H1 (cell line): ENCODE measurements around the gene KIAA1671. TPM values are rescaled to one million over a fixed set of nuclear protein-coding genes. Genes with fewer than 3 reads are reported as not detected.

ENCODE experiments used
- NANOG ChIP-seq: IDR thresholded peaks from 2 replicates; pipeline ENCODE4 v1.6.1; 2011; ENCODE audit warnings: low read length, low read depth, mild to moderate bottlenecking, inconsistent platforms; ENCODE audit not compliant: insufficient read depth, poor library complexity, severe bottlenecking
- SIX5 ChIP-seq: IDR thresholded peaks from 2 replicates; pipeline ENCODE4 v1.6.1; 2011; ENCODE audit warnings: mild to moderate bottlenecking, low read depth, low read length
- SP2 ChIP-seq: IDR thresholded peaks from 2 replicates; pipeline ENCODE4 v1.6.1; 2012; ENCODE audit warnings: mild to moderate bottlenecking, low read length, inconsistent platforms
- TBP ChIP-seq: IDR thresholded peaks from 2 replicates; pipeline ENCODE4 v1.6.1; 2011; ENCODE audit warnings: low read depth, low read length, improper control_type of control experiment
- polyA plus RNA-seq, 7 experiments: library from polyadenylated mRNA; depleted of rRNA in 3 of 7; stranded (reverse) in 5 of 7; unstranded in 2 of 7; fragments of >200 nt in 5 of 7; fragments of 200-250 nt in 2 of 7; gene quantifications; 1 replicate in 5 of 7; 2 replicates in 1 of 7; 4 replicates in 1 of 7; pipeline versions ENCODE4 v1.2.1 to v1.2.3, GENCODE V29; 2011 to 2013; ENCODE audit warnings: missing spikeins in 2 of 7, mixed read lengths in 2 of 7
- total RNA-seq: library from RNA; stranded (reverse); fragmentation: NEBNext Ultra II Directional; extraction: Animal tissue kit (Norgen Biotek cat#: 25700); gene quantifications from 2 replicates; pipeline ENCODE4 v1.2.1, GENCODE V29; 2021
- TF ChIP-seq, protein P1 (sequence below), 3 experiments: IDR thresholded peaks; 1 replicate in 2 of 3; 2 replicates in 1 of 3; pipeline versions ENCODE4 v1.5.1 to v1.6.1; 2011; ENCODE audit warnings: low read length in 3 of 3, mild to moderate bottlenecking in 3 of 3, inconsistent platforms in 2 of 3, low read depth in 1 of 3, moderate library complexity in 1 of 3; ENCODE audit not compliant: insufficient read depth in 1 of 3; ENCODE audit errors: control extremely low read depth in 1 of 3

Gene KIAA1671
- total and polyA plus RNA-seq, 2 of the 8 experiments (the other 6 are each of a cell fraction or from before 2014, with no cell fraction given): 6.4 to 23.9 TPM

GRCh38 chr22:25032066-25032465 lies 79.5 kb downstream of the KIAA1671 start (continued):
- TF ChIP-seq NANOG: no peak
- TF ChIP-seq SIX5: no peak
- TF ChIP-seq, protein P1, sequence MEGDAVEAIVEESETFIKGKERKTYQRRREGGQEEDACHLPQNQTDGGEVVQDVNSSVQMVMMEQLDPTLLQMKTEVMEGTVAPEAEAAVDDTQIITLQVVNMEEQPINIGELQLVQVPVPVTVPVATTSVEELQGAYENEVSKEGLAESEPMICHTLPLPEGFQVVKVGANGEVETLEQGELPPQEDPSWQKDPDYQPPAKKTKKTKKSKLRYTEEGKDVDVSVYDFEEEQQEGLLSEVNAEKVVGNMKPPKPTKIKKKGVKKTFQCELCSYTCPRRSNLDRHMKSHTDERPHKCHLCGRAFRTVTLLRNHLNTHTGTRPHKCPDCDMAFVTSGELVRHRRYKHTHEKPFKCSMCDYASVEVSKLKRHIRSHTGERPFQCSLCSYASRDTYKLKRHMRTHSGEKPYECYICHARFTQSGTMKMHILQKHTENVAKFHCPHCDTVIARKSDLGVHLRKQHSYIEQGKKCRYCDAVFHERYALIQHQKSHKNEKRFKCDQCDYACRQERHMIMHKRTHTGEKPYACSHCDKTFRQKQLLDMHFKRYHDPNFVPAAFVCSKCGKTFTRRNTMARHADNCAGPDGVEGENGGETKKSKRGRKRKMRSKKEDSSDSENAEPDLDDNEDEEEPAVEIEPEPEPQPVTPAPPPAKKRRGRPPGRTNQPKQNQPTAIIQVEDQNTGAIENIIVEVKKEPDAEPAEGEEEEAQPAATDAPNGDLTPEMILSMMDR (IDR thresholded peaks at IDR 0.05; ENCODE audit: control extremely low read depth in 1 of 3, insufficient read depth in 1 of 3, low read depth in 1 of 3, low read length in 3 of 3): no peak
- TF ChIP-seq TBP: no peak
- TF ChIP-seq SP2: no peak
